SIG-M5 treated with dmso at 0.1 percent for 504 hours (cell line): ENCODE data around the gene MYOD1.

Experiments
- DNase-seq: peaks from one replicate; lab custom pipeline; 2025; ENCODE audit not compliant: unreplicated experiment; lab: John Stamatoyannopoulos, UW

The MYOD1 gene

DNA sequence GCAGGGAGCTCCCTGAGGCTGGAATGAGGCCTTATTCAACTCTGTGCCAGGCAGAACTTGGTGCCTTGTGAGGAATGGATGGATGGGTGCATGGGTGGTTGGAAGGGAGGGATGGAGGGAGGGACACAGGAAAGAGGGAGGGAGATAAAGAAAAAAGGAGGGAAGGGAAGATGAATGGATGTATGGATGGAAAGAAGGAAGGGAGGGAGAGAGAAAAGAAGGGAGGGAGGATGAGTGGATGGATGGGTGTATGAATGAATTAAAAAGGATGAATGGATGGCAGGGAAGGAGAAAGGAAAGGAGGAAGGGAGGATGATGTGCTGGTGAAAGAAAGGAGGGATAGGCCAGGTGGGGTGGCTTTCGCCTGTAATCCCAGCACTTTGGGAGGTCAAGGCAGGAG is 49.8 kb downstream of the MYOD1 start:
- no peak for DNase-seq

- DNase-seq = no peak
Observed at GRCh38 chr11:17770048-17770652, 50.8 kb downstream of the MYOD1 start.

- no peak for DNase-seq
Observed at GRCh38 chr11:17770917-17771316, 51.5 kb downstream of the MYOD1 start.

- DNase-seq = no peak
Observed at GRCh38 chr11:17771415-17771814, 52.0 kb downstream of the MYOD1 start.
